Measurements from ENCODE around the gene OVOL2. TPM values are rescaled to one million over a fixed set of nuclear protein-coding genes. Genes with fewer than 3 reads are reported as not detected.

Gene OVOL2
- total and polyA plus RNA-seq, 2 of the 4 experiments (the other 2 are of a cell fraction), result not detected

GRCh38 chr20:18032977-18033892 is 24.5 kb downstream of the OVOL2 start:
- Histone ChIP-seq H4K91ac (ENCODE audit: insufficient read depth, low read depth, low read length) (no peak overlapping the region), H3K18ac (ENCODE audit: low read depth, low read length) (no peak overlapping the region), H4K20me1 (ENCODE audit: insufficient read depth, low read length) (no peaks in the 10 kb centered on the region), H3K4me1 (ENCODE audit: control insufficient read depth, insufficient read depth, low read length) (no peaks in the 10 kb centered on the region), H4K5ac (ENCODE audit: low read depth, low read length) (no peak overlapping the region), H2BK120ac (ENCODE audit: low read depth, low read length) (no peak overlapping the region), H3K56ac (ENCODE audit: extremely low read depth, insufficient read depth, low read length) (no peak overlapping the region), H2AK9ac (replicated peaks; ENCODE audit: low read depth, low read length, poor library complexity) (no peak overlapping the region), H3K36me3 (ENCODE audit: control insufficient read depth, insufficient read depth, low read length) (no peaks in the 10 kb centered on the region), H3K4me2 (ENCODE audit: low read depth, low read length) (no peak overlapping the region), H4K8ac (ENCODE audit: low read depth in 2 of 2, low read length in 2 of 2) (no peak overlapping the region), H3K9me3 (ENCODE audit: control insufficient read depth, insufficient read depth, low read length) (no peaks in the 10 kb centered on the region), H2BK5ac (ENCODE audit: low read depth, low read length, poor library complexity, severe bottlenecking) (no peak overlapping the region), H3K27me3 (ENCODE audit: control insufficient read depth, insufficient read depth, low read length) (peaks cover 7% of the 10 kb centered on the region), H2AFZ (replicated peaks; ENCODE audit: low read length, poor library complexity) (no peak overlapping the region), H3K27ac (ENCODE audit: insufficient read depth, low read length) (no peak overlapping the region), H3K9ac (ENCODE audit: low read depth, low read length) (no peak overlapping the region), H2AK5ac (ENCODE audit: low read depth, low read length) (no peak overlapping the region), H2BK20ac (ENCODE audit: low read depth, low read length) (no peak overlapping the region), H3K23ac (ENCODE audit: low read depth, low read length) (no peak overlapping the region), H3K4me3 (ENCODE audit: insufficient read depth, low read depth, low read length) (no peak overlapping the region), H3K4ac (ENCODE audit: low read depth, low read length) (no peak overlapping the region), H3K14ac (replicated peaks; ENCODE audit: low read depth, low read length) (no peak overlapping the region), H3K79me1 (ENCODE audit: low read depth in 1 of 2, low read length in 2 of 2) (no peaks in the 10 kb centered on the region), H3K9me1 (ENCODE audit: insufficient read depth, low read length) (no peaks in the 10 kb centered on the region), H2BK15ac (ENCODE audit: low read depth, low read length) (no peak overlapping the region)
- ATAC-seq (ENCODE audit: low read depth) (no peak), DNase-seq (peak; percentile 4)
- dilution Hi-C loops (cut with HindIII; ENCODE audit: low sequenced_read_pairs, unreplicated experiment), result no loop called here
- ChIA-PET POLR2A (ENCODE audit: unreplicated experiment) (no interaction called here), CTCF (no interaction called here)
- WGBS, 2 experiments (ENCODE audit: extremely low coverage in 2 of 2, insufficient read length in 1 of 2), result 40% methylated on average over 1 of the region's 17 CpGs; no CpG with 5 or more reads in 1 of the 2 experiments
- no peak for TF ChIP-seq SMC3 (IDR thresholded peaks at IDR 0.05; ENCODE audit: low read depth, low read length)
- no peak for TF ChIP-seq RCOR1 (IDR thresholded peaks at IDR 0.05; ENCODE audit: insufficient replicate concordance, low read length)
- intact Hi-C loops (cut with micrococcal nuclease), result no loop called here
- in situ Hi-C loops (cut with MboI; ENCODE audit: low sequenced_read_pairs), result no loop called here
- no TSS peak for BruUV-seq (replicated peaks)

Data from IMR-90 (cell line).